SK-N-SH (cell line): ENCODE data around the gene PDHX. TPM values are rescaled to one million over a fixed set of nuclear protein-coding genes. Genes with fewer than 3 reads are reported as not detected.
A peak's percentile ranks its signal among the peaks of the same experiment; 100 is the strongest.

Experiments used
- CTCF ChIA-PET: fragments of 300-600, 350-600 bp; formaldehyde crosslinking; extraction: SDS; loops from one replicate; lab custom pipeline; 2021; lab: Yijun Ruan, JAX
- POLR2A ChIA-PET: fragments of 350-600 bp; sonication (Branson Sonifier 250); formaldehyde crosslinking; extraction: SDS; loops from one replicate; lab custom pipeline; 2020; ENCODE audit warnings: antibody characterized with exemption, inconsistent platforms; lab: Yijun Ruan, JAX
- DNase-seq: peaks from one replicate; pipeline ENCODE4 v3.0.0; 2012
- H2AFZ ChIP-seq: fragments of 200-600 bp; sonication (generic); 2 replicates; pipeline ENCODE4 v1.8.1; 2016; ENCODE audit warnings: antibody characterized with exemption, mild to moderate bottlenecking, low read depth
- H3F3A ChIP-seq: fragments of 200-600 bp; sonication (generic); replicated peaks from 2 replicates; pipeline ENCODE3; 2016; ENCODE audit warnings: antibody characterized with exemption, mild to moderate bottlenecking; ENCODE audit not compliant: insufficient read depth
- H3K27ac ChIP-seq, 2 experiments: fragments of 200-500 bp in 1 of 2; fragments of 200-600 bp in 1 of 2; sonication (Bioruptor generic) in 1 of 2; sonication (generic), shearing (Covaris generic) in 1 of 2; 2 replicates each; pipeline versions ENCODE4 v1.5.1 to v1.6.1; 2014 to 2016; ENCODE audit warnings: low read depth in 2 of 2, inconsistent platforms in 1 of 2, low read length in 1 of 2, mild to moderate bottlenecking in 1 of 2, mixed read lengths in 1 of 2
- H3K27me3 ChIP-seq: fragments of 200-600 bp; sonication (generic), shearing (Covaris generic); 2 replicates; pipeline ENCODE4 v1.6.1; 2016; ENCODE audit warnings: mixed run types; ENCODE audit not compliant: insufficient read depth
- H3K36me3 ChIP-seq, 2 experiments: fragments of 200-500 bp in 1 of 2; fragments of 200-600 bp in 1 of 2; sonication (Bioruptor generic) in 1 of 2; sonication (generic) in 1 of 2; replicated peaks in 1 of 2; 2 replicates each; pipeline versions ENCODE3 to v1.5.1; 2014 to 2016; ENCODE audit warnings: low read length in 1 of 2, mild to moderate bottlenecking in 1 of 2; ENCODE audit not compliant: insufficient read depth in 2 of 2, control insufficient read depth in 1 of 2
- H3K4me1 ChIP-seq, 2 experiments: fragments of 200-500 bp in 1 of 2; fragments of 200-600 bp in 1 of 2; sonication (Bioruptor generic) in 1 of 2; sonication (generic), shearing (Covaris generic) in 1 of 2; 2 replicates each; pipeline versions ENCODE4 v1.5.1 to v1.6.1; 2014 to 2016; ENCODE audit warnings: low read depth in 1 of 2, low read length in 1 of 2, mixed run types in 1 of 2; ENCODE audit not compliant: insufficient read depth in 2 of 2, control insufficient read depth in 1 of 2
- H3K4me2 ChIP-seq: fragments of 200-600 bp; sonication (generic), shearing (Covaris generic); 2 replicates; pipeline ENCODE4 v1.6.1; 2017; ENCODE audit warnings: mixed run types
- H3K4me3 ChIP-seq, 2 experiments: fragments of 200-500 bp in 1 of 2; fragments of 200-600 bp in 1 of 2; sonication (Bioruptor generic) in 1 of 2; sonication (generic), shearing (Covaris generic) in 1 of 2; 2 replicates each; pipeline versions ENCODE4 v1.5.1 to v1.8.1; 2014 to 2016; ENCODE audit warnings: low read depth in 2 of 2, inconsistent platforms in 1 of 2, low read length in 1 of 2, mild to moderate bottlenecking in 1 of 2, mixed read lengths in 1 of 2, moderate library complexity in 1 of 2
- H3K79me2 ChIP-seq: fragments of 200-600 bp; sonication (generic); 2 replicates; pipeline ENCODE4 v1.8.1; 2017; ENCODE audit warnings: mild to moderate bottlenecking; ENCODE audit not compliant: insufficient read depth
- H3K9ac ChIP-seq: fragments of 200-600 bp; sonication (generic); 2 replicates; pipeline ENCODE4 v1.6.1; 2017; ENCODE audit warnings: mixed run types
- H3K9me2 ChIP-seq: fragments of 200-600 bp; sonication (generic); 2 replicates; pipeline ENCODE4 v1.6.1; 2017; ENCODE audit warnings: mixed run types
- H3K9me3 ChIP-seq: fragments of 200-600 bp; sonication (generic); 2 replicates; pipeline ENCODE4 v1.6.1; 2017; ENCODE audit warnings: mixed run types, mild to moderate bottlenecking, moderate library complexity
- H4K20me1 ChIP-seq: fragments of 200-600 bp; sonication (generic); 2 replicates; pipeline ENCODE4 v1.6.1; 2017; ENCODE audit warnings: mild to moderate bottlenecking, mixed run types; ENCODE audit not compliant: insufficient read depth
- CTCF ChIP-seq: fragments of 200-600 bp; sonication (generic); IDR thresholded peaks from 2 replicates; pipeline ENCODE4 v1.6.1; 2017; ENCODE audit warnings: antibody characterized with exemption, mild to moderate bottlenecking, moderate library complexity
- EP300 ChIP-seq, 2 experiments: IDR thresholded peaks; 2 replicates each; pipeline versions ENCODE4 v1.4.0 to v1.6.1; 2012; ENCODE audit warnings: borderline replicate concordance in 1 of 2, low read depth in 1 of 2, low read length in 1 of 2
- FOSL2 ChIP-seq: IDR thresholded peaks from 2 replicates; pipeline ENCODE4 v1.4.0; 2012; ENCODE audit warnings: low read depth, mild to moderate bottlenecking, moderate library complexity, borderline replicate concordance
- FOXJ3 ChIP-seq: sonication (generic); formaldehyde crosslinking; IDR thresholded peaks from 2 replicates; pipeline ENCODE4 v1.5.1; 2020; ENCODE audit warnings: mild to moderate bottlenecking, missing genetic modification reagents
- GABPA ChIP-seq: IDR thresholded peaks from 2 replicates; pipeline ENCODE4 v1.4.0; 2012; ENCODE audit warnings: low read depth, mild to moderate bottlenecking
- GATA2 ChIP-seq: sonication (generic); formaldehyde crosslinking; IDR thresholded peaks from 2 replicates; pipeline ENCODE4 v1.5.0; 2020; ENCODE audit warnings: mild to moderate bottlenecking, missing genetic modification reagents
- IRF3 ChIP-seq: fragments of 150-350 bp; IDR thresholded peaks from 2 replicates; pipeline ENCODE4 v1.6.1; 2016; ENCODE audit warnings: mild to moderate bottlenecking, low read depth, low read length
- JUND ChIP-seq: IDR thresholded peaks from 2 replicates; pipeline ENCODE4 v1.4.0; 2012
- MEF2A ChIP-seq: IDR thresholded peaks from 2 replicates; pipeline ENCODE4 v1.4.0; 2012; ENCODE audit warnings: low read depth, borderline replicate concordance
- MXI1 ChIP-seq: IDR thresholded peaks from 2 replicates; pipeline ENCODE4 v1.6.1; 2012; ENCODE audit warnings: mild to moderate bottlenecking, low read depth, low read length, improper control_type of control experiment
- NFIC ChIP-seq: IDR thresholded peaks from 2 replicates; pipeline ENCODE4 v1.4.0; 2012; ENCODE audit warnings: borderline replicate concordance
- NRF1 ChIP-seq: IDR thresholded peaks from 2 replicates; pipeline ENCODE4 v1.6.1; 2012; ENCODE audit warnings: low read depth, mild to moderate bottlenecking, low read length
- PBX3 ChIP-seq: IDR thresholded peaks from 2 replicates; pipeline ENCODE4; 2012
- POLR2AphosphoS5 ChIP-seq: IDR thresholded peaks from 2 replicates; pipeline ENCODE4 v1.6.1; 2012; ENCODE audit warnings: low read depth, low read length
- RAD21 ChIP-seq: IDR thresholded peaks from 2 replicates; pipeline ENCODE4 v1.6.1; 2012; ENCODE audit warnings: mild to moderate bottlenecking, low read length
- RCOR1 ChIP-seq: fragments of 150-350 bp; IDR thresholded peaks from 2 replicates; pipeline ENCODE4 v1.6.1; 2017; ENCODE audit warnings: antibody characterized with exemption, low read length
- RXRA ChIP-seq: IDR thresholded peaks from 2 replicates; pipeline ENCODE4 v1.4.0; 2012; ENCODE audit warnings: low read depth, mild to moderate bottlenecking, borderline replicate concordance
- SIN3A ChIP-seq: IDR thresholded peaks from 2 replicates; pipeline ENCODE4 v1.6.1; 2012; ENCODE audit warnings: low read depth, mild to moderate bottlenecking, low read length, moderate library complexity, borderline replicate concordance
- SMC3 ChIP-seq: IDR thresholded peaks from 2 replicates; pipeline ENCODE4 v1.6.1; 2012; ENCODE audit warnings: low read depth, low read length, improper control_type of control experiment
- TAF1 ChIP-seq: IDR thresholded peaks from 2 replicates; pipeline ENCODE4 v1.6.1; 2012; ENCODE audit warnings: low read depth, mild to moderate bottlenecking, low read length, moderate library complexity, borderline replicate concordance
- TCF12 ChIP-seq: IDR thresholded peaks from 2 replicates; pipeline ENCODE4 v1.4.0; 2012
- USF2 ChIP-seq: fragments of 150-350 bp; IDR thresholded peaks from 2 replicates; pipeline ENCODE4 v1.6.1; 2017; ENCODE audit warnings: antibody characterized with exemption, low read length, low read depth, borderline replicate concordance
- YY1 ChIP-seq: IDR thresholded peaks from 2 replicates; pipeline ENCODE4 v1.4.0; 2012; ENCODE audit warnings: low read depth, mild to moderate bottlenecking
- ZBTB33 ChIP-seq: IDR thresholded peaks from 2 replicates; pipeline ENCODE4 v1.4.0; 2012; ENCODE audit warnings: low read depth, borderline replicate concordance
- WGBS: methylation state at CpG from one replicate; pipeline ENCODE4 v1.1.6; 2017; ENCODE audit warnings: low lambda C conversion rate; 5-methylcytosine and 5-hydroxymethylcytosine counted together
- polyA plus RNA-seq, 3 experiments: library from polyadenylated mRNA; depleted of rRNA; stranded (reverse); fragments of >200 nt; gene quantifications; 2 replicates each; pipeline ENCODE4 v1.2.3, GENCODE V29; 2012

The PDHX gene
- polyA plus RNA-seq, 1 of the 3 experiments (the other 2 are of a cell fraction), result 14.8 TPM

GRCh38 chr11:34997952-34998528 lies 81.6 kb downstream of the PDHX start:
- peak overlapping the region; percentile 37; the same call in 1 of the 2 replicates for H3K4me2 ChIP-seq
- H3K79me2 ChIP-seq, result no peaks in the 10 kb centered on the region
- H3K36me3 ChIP-seq, result peaks cover 3 to 17% of the 10 kb centered on the region in 2 experiments
- POLR2A ChIA-PET, result no interaction called here
- no peaks in the 10 kb centered on the region for H3K27me3 ChIP-seq
- peak; percentile 4 for DNase-seq
- H2AFZ ChIP-seq, result no peak overlapping the region
- no peaks in the 10 kb centered on the region for H4K20me1 ChIP-seq
- H3K9me3 ChIP-seq, result no peaks in the 10 kb centered on the region
- CTCF ChIA-PET, result interaction anchor here (0.5 to 3.1 kb wide), 20 partner anchors 13 to 414 kb away, joined by 3 to 22 read pairs (median 4); no protein-coding TSS in a partner anchor
- H3K9ac ChIP-seq, result peak overlapping the region; percentile 39; the same call in 1 of the 2 replicates
- peaks cover 0 to 16% of the 10 kb centered on the region in 2 experiments; a peak in 2 of 4 replicates for H3K4me1 ChIP-seq
- 55% methylated on average over 3 of the region's 3 CpGs for WGBS
- H3K27ac ChIP-seq, result peak overlapping the region in 1 of 2 experiments; percentile 79; a peak in 2 of 4 replicates
- H3K9me2 ChIP-seq, result no peaks in the 10 kb centered on the region
- H3F3A ChIP-seq, result peaks cover 27% of the 10 kb centered on the region
- no peak overlapping the region; a peak in 1 of 4 replicates for H3K4me3 ChIP-seq
- TF ChIP-seq ZBTB33, result no peak
- no peak for TF ChIP-seq FOSL2
- TF ChIP-seq PBX3, result peak; percentile 2; the same call in 1 of the 2 replicates
- TF ChIP-seq RXRA, result no peak
- TF ChIP-seq GATA2 (CRISPR knock-in tag), result no peak
- peak; percentile 74 for TF ChIP-seq CTCF
- TF ChIP-seq USF2, result no peak
- TF ChIP-seq GABPA, result no peak
- TF ChIP-seq POLR2AphosphoS5, result no peak
- no peak for TF ChIP-seq YY1
- TF ChIP-seq SMC3, result peak; percentile 53
- TF ChIP-seq MEF2A, result no peak
- TF ChIP-seq RCOR1, result no peak
- TF ChIP-seq NRF1, result no peak
- peak; percentile 69 for TF ChIP-seq RAD21
- no peak; the same call in 1 of the 2 replicates for TF ChIP-seq JUND
- TF ChIP-seq EP300 (IDR thresholded peaks at IDR 0.05; ENCODE audit: borderline replicate concordance in 1 of 2, low read depth in 1 of 2, low read length in 1 of 2), result peak in 1 of 2 experiments; percentile 40; a peak in 1 of 4 replicates
- TF ChIP-seq TCF12, result peak; percentile 32; the same call in 1 of the 2 replicates
- TF ChIP-seq SIN3A, result no peak
- no peak for TF ChIP-seq FOXJ3 (CRISPR knock-in tag)
- peak; percentile 48 for TF ChIP-seq NFIC
- no peak for TF ChIP-seq TAF1
- no peak for TF ChIP-seq MXI1
- TF ChIP-seq IRF3, result no peak
